ENCODE data around the gene LUZP2.
"Not testable (repeated sequence)": the region's sequence is repeated elsewhere in the genome, so short reads cannot be mapped to it uniquely, and the experiment has no call there.

Gene LUZP2

DNA sequence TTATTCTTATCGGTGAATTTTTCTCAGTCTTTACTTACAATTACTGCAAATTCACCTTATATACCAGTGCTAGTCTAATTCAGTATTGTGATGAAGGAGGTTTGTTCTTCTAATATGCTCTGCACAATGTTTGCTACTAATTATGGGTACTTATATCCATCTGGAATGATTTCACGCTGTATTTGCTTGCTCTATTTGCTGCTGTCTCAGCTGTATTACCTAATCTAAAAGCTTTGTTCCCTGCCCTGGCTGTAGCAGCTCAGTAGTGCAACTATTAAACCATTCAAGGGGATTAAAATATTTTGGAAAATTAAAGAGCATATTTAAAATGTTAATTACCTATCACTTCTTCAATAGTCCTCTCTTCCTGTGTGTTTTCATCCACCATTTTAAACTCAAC is 375.3 kb downstream of the LUZP2 start:
- H3K9ac ChIP-seq (ENCODE audit: low read depth, low read length) = no peak overlapping the region
- H3K36me3 ChIP-seq (ENCODE audit: insufficient read depth, low read length) = no peaks in the 10 kb centered on the region
- H3K4me1 ChIP-seq (ENCODE audit: insufficient read depth, low read length) = no peaks in the 10 kb centered on the region
- no peaks in the 10 kb centered on the region for H3K9me3 ChIP-seq (ENCODE audit: control insufficient read depth, insufficient read depth, low read length)

DNA sequence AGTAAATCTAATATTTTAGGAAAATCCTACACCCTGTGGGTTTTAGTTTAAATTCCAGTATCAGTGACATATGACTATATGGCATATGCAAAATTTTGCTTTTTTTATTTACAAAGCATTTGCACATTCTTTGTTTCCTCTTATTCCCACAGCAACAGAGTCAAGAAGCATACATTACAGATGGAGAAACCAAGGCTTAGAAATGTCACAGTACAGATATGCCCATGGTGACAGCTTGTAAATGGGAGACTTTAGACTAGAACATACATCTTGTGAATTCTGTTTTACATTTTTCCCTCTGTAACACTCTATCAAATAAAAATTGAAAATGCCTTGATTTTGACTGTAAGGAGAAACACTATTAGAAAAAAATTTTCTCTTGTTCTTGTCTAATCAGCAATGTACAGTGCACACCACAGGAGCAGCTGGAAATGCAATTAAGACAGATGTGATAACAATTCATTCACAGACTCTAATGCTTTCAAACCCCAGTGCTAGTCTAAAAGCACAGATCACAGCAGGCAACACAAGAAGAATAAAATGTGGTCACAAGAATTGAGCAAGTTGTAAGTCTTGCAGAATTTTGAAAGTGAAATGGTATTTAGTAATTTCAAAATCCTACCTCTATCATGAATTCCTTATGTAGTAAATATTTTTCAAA is 375.9 kb downstream of the LUZP2 start:
- H3K9ac ChIP-seq (ENCODE audit: low read depth, low read length) = no peak overlapping the region
- H3K36me3 ChIP-seq (ENCODE audit: insufficient read depth, low read length) = no peaks in the 10 kb centered on the region
- H3K9me3 ChIP-seq (ENCODE audit: control insufficient read depth, insufficient read depth, low read length) = no peaks in the 10 kb centered on the region
- no peaks in the 10 kb centered on the region for H3K4me1 ChIP-seq (ENCODE audit: insufficient read depth, low read length)

DNA sequence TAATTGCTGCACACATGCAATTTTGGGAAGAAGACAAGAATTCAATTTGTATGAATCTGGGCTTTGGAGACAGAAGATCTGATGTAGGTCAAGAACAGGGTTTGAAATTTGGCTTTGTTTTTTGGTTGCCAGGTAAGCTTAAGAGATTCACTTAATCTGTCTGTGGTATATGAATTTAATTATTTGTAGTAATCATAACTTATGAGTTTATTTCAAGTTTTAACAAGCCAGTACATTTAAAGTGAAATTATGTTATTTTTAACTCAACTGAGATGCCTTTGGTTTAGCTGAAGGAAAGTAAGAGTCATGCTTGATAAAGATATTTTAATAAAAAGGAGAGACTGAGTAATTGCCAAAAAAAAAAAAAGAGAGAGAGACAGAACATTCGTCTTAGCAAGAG is 384.1 kb downstream of the LUZP2 start:
- Histone ChIP-seq H3K9ac (ENCODE audit: low read depth, low read length) (no peak overlapping the region), H3K4me1 (ENCODE audit: insufficient read depth, low read length) (no peaks in the 10 kb centered on the region), H3K36me3 (ENCODE audit: insufficient read depth, low read length) (no peaks in the 10 kb centered on the region)

DNA sequence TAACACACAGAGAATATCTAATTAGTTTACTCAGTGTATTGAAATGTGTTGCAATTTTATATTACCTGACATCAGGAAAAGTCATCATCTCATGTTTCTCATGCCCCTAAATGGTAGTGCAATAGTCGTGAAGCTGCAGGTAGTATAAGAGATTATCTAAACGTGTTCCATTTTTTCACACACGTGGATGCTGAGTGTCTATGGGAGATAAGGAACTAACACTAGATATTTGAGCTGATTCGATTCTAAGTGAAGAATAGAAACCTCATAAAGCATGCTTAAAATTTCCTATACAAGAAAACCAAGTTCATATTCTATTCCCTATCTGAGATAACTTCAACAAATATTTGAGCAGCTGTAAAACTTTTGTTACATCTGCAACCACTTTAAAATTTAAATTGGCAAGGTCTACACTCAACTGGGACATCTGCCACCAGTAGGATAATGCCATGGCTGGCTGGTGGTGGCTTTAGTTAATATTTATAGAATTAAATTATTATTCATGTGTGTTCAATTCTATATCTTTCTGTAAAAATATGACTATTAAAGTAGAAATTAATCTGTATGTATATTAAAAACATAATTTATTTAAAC is 388.8 kb downstream of the LUZP2 start:
- Histone ChIP-seq H3K9ac (ENCODE audit: low read depth, low read length) (no peak overlapping the region), H3K4me1 (ENCODE audit: insufficient read depth, low read length) (no peaks in the 10 kb centered on the region), H3K9me3 (ENCODE audit: control insufficient read depth, insufficient read depth, low read length) (no peaks in the 10 kb centered on the region), H3K36me3 (ENCODE audit: insufficient read depth, low read length) (no peaks in the 10 kb centered on the region; the same call in 1 of the 2 replicates)

More for the DNA sequence above, 384.1 kb downstream of the LUZP2 start:
- no peaks in the 10 kb centered on the region for H3K9me3 ChIP-seq (ENCODE audit: control insufficient read depth, insufficient read depth, low read length)

DNA sequence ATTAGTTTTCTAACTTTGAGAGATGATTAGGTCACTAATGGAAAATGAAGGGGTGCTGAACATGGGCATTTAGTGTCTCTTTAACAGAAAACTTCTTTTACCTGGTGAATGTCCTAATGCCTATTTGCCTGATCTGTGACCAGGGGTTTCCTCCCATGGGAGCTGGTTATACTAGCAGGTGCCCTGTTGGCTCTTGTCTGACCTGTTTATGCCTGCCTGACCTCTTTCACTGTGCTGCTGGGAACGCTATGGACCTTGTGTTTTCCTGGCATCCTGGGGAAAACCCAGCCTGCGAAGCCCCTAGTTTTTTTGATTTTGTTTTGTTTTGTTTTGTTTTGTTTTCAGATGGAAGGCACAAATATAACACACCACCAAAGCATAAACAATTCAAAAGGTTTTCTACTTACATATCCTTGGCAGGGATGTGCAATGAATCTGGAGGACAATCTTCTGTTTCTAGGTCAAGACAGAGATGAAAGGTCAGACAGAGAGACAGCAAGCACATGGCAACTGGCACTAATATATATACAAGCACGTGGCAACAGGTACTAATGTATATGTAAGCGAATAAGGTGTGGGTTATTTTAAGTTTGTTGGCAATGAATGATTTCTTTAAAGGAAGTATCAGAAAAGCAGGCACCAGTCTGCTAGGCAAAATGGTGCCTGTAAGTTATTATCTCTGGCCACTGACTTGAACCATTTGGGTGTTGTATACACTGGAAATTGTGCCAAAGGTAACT is 390.2 kb downstream of the LUZP2 start:
- Histone ChIP-seq H3K4me1 (ENCODE audit: insufficient read depth, low read length) (no peaks in the 10 kb centered on the region), H3K36me3 (ENCODE audit: insufficient read depth, low read length) (no peaks in the 10 kb centered on the region; the same call in 1 of the 2 replicates), H3K9me3 (ENCODE audit: control insufficient read depth, insufficient read depth, low read length) (no peaks in the 10 kb centered on the region), H3K9ac (ENCODE audit: low read depth, low read length) (no peak overlapping the region)

DNA sequence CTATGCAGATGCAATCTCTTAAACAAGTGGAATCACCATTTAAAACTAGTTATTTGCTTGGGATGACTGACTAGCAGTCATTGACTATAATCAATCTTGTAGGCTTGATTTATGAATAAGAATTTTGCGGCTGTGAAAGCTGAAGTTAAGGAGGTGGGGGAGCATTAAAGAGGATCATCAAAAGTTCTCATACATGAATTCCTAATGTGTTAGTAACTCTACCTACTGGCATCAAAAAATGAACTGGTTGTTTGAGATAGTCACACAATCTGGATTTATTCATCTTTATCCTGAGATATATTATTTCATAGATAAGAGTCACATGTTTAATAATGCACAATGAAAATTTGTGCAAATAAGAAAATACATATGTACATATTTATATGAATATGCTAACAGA is 393.6 kb downstream of the LUZP2 start:
- Histone ChIP-seq H3K36me3 (ENCODE audit: insufficient read depth, low read length) (no peaks in the 10 kb centered on the region; the same call in 1 of the 2 replicates), H3K4me1 (ENCODE audit: insufficient read depth, low read length) (no peaks in the 10 kb centered on the region), H3K9me3 (ENCODE audit: control insufficient read depth, insufficient read depth, low read length) (no peaks in the 10 kb centered on the region), H3K9ac (ENCODE audit: low read depth, low read length) (no peak overlapping the region)

DNA sequence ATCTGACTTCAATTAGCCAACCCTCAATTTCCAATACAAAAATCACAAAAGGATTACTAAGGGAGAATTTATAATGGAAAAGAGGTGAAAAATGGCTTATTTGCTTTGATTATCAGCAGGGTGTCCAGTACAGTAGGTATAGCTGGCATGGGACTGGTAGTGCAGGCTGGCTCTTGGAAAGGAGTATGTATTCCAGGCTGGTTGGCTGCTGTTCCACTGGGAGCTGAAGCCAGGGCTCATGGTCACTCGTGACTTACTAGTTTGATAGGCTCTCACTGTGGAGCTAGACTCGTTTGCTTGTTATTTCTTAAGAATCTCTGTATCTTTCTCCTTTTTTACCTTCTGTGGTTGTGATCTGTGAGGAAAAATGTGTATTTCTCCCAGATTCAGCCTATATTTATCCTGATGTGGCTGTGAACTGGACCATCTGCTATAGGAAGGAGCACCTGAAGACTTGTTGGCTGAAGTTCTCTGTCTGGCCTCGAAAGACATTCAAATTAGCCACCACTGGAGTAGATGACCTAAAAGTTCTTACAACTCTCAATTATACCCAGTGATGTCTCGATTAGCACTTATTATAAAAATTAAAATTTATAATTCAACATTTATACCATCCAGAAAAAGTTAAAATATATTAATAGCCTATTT is 395.1 kb downstream of the LUZP2 start:
- not testable (repeated sequence) for H3K4me1 ChIP-seq (ENCODE audit: insufficient read depth, low read length); H3K9ac ChIP-seq (ENCODE audit: low read depth, low read length); H3K9me3 ChIP-seq (ENCODE audit: control insufficient read depth, insufficient read depth, low read length); H3K36me3 ChIP-seq (ENCODE audit: insufficient read depth, low read length)

DNA sequence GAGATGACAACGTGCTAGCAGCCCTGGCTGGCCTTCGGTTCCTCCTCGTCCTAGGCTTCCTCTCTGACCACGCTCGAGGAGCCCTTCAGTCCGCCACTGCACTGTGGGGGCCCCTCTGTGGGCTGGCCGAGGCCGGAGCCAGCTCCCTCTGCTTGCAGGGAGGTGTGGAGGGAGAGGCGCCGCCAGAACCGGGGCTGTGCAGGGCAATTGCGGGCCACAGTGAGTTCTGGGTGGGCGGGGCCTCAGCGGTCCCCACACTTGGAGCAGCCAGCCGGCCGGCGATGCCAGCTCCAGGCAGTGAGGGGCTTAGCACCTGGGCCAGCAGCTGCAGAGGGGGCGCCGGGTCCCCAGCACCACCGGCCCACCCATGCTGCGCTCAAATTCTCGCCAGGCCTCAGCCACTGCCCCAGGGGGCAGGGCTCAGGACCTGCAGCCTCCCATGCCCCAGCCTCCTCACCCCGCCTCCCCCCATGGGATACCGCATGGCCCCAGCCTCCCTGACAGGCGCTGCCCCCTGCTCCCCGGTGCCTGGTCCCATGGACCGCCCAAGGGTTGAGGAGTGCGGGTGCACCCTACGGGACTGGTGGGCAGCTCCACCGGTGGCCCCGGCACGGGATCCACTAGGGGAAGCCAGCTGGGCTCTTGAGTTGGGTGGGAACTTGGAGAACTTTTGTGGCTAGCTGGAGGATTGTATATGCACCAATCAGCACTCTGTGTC is 399.4 kb downstream of the LUZP2 start:
- Histone ChIP-seq H3K9ac (ENCODE audit: low read depth, low read length) (no peak overlapping the region), H3K36me3 (ENCODE audit: insufficient read depth, low read length) (no peaks in the 10 kb centered on the region), H3K9me3 (ENCODE audit: control insufficient read depth, insufficient read depth, low read length) (no peaks in the 10 kb centered on the region), H3K4me1 (ENCODE audit: insufficient read depth, low read length) (no peaks in the 10 kb centered on the region)

DNA sequence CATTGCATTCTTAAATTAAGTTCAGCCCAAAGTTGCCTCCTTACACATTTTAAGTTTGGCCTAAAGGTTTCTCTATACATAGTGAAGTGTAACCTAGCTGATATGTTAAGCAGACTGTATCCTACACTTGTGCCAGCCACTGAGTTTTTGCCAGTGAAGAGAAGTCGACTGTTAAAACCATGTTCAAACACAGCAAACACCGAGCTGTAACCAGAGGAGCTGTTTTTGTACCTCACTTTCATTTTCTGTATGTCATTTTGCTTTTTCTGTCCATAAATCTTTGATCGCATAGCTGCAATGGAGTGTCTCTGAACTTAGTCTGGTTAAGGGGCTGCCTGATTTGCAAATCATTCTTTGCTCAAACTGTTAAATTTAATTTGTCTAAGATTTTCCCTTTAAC is 403.7 kb downstream of the LUZP2 start:
- Histone ChIP-seq H3K36me3 (ENCODE audit: insufficient read depth, low read length) (no peaks in the 10 kb centered on the region), H3K9me3 (ENCODE audit: control insufficient read depth, insufficient read depth, low read length) (no peaks in the 10 kb centered on the region), H3K9ac (ENCODE audit: low read depth, low read length) (no peak overlapping the region), H3K4me1 (ENCODE audit: insufficient read depth, low read length) (no peaks in the 10 kb centered on the region)

DNA sequence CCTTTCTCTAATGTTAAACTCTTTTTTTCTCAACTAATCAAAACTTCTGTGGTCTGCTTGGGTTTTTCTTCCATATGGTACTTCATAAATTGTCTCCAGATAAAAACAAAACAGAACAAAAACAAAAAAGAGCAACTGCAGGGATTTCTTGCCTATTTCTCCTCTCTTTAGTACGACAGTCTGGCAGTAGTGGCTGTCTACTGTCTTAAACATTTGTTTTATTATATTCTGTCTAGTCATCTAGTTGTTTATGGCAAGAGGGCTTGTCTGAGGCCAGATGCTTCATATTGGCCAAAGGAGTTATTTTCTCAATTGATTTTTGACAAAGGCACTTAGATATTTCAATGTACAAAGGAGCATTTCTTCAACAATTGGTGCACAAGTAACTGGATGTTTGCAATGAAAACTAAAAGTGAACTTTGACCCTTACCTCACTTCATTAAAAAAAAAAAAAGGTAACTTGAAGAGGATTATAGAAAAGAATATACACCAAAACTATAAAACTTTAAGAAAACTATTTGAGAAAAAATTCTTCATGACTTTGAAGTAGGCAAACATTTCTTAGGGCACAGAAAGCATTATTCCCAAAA is 404.2 kb downstream of the LUZP2 start:
- H3K9me3 ChIP-seq (ENCODE audit: control insufficient read depth, insufficient read depth, low read length) = no peaks in the 10 kb centered on the region
- H3K4me1 ChIP-seq (ENCODE audit: insufficient read depth, low read length) = no peaks in the 10 kb centered on the region
- no peaks in the 10 kb centered on the region for H3K36me3 ChIP-seq (ENCODE audit: insufficient read depth, low read length)
- no peak overlapping the region for H3K9ac ChIP-seq (ENCODE audit: low read depth, low read length)

DNA sequence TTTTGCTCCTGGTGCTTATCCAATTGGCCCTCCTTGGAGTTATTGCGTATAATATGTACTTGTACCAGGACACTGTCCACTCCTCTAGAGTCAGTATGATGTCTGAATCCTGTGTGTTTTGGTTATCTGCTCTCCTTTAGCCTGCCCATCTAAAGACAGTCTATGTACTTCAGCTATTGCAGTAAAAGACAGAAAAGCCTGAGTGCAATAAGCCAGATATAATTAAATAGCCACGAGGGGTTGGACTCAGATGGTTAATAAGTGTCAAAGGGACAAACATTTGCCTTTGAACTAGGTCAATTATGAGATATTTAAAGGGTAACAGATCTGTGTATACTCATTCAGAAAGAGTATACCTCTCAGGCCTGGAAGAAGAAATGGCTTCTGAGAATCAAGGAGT is 406.7 kb downstream of the LUZP2 start:
- no peaks in the 10 kb centered on the region for H3K9me3 ChIP-seq (ENCODE audit: control insufficient read depth, insufficient read depth, low read length)
- H3K4me1 ChIP-seq (ENCODE audit: insufficient read depth, low read length) = no peaks in the 10 kb centered on the region
- no peaks in the 10 kb centered on the region for H3K36me3 ChIP-seq (ENCODE audit: insufficient read depth, low read length)
- H3K9ac ChIP-seq (ENCODE audit: low read depth, low read length) = no peak overlapping the region

DNA sequence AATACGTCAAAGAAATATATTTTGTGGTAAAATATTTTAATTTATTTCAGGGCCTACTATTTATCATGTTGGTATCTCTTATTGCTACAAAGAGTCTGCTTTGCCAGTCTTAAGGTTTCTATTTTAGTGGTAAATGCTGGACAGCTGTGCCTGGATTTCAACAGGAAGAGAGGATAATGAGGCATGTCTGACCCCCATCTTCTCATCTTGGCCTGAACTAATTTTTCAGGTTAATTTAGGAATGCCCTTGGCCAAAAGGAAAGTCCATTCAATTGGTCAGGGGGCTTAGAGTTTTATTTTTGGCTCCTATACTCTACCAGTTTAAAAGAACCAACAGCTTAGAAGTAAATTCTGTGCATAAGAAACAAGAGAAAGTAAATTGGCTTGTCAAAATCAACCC is 428.2 kb downstream of the LUZP2 start:
- H3K4me1 ChIP-seq (ENCODE audit: insufficient read depth, low read length) = no peaks in the 10 kb centered on the region

DNA sequence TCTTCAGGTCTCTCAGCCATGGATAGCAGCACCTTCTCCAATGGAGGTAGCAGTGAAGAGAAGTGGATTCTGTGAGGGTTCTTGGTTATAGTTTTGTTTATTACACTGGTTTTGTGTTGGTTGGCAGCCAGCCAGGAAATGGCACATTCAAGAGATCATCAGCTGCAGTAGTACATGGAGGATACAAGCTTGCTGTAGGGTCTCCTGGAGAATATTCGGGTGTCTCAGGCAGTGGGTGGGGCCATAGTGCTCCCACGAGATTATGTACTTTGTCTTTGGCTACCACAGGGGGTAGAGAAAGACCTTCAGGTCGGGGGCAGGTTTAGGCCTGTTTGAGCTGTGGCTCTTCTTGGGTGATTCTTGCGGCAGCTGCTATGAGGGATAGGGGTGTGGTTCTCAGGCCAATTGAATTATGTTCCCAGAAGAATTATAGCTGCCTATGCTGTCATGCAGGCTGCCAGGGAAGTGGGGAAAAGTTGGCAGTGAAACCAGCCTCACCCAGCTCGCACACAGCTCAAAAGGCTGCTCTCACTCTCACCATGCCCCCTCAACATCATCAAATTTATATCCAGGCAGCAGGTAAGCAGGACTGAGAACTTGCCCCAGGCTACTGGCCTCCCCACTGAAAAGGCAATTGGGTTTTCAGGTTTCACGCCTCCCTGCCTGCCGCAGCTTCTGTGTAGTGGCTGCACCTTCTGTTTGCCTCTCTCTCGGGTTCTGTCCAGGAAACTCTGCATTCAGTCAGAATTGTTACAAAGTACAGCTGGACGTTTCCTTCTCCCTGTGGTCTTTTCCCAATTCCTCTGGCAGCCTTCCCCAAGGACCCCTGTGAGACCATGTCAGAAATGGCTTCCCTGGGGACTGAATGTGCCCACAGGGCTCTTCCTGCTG is 435.5 kb downstream of the LUZP2 start:
- Histone ChIP-seq H3K4me1 (ENCODE audit: insufficient read depth, low read length) (0 out of 2 replicates have a peak, but pooled peaks cover 3% of the 10 kb centered on the region), H3K9ac (ENCODE audit: low read depth, low read length) (no peak overlapping the region), H3K36me3 (ENCODE audit: insufficient read depth, low read length) (no peaks in the 10 kb centered on the region), H3K9me3 (ENCODE audit: control insufficient read depth, insufficient read depth, low read length) (peaks cover 4% of the 10 kb centered on the region; the same call in 1 of the 2 replicates)

More for the DNA sequence above, 428.2 kb downstream of the LUZP2 start:
- Histone ChIP-seq H3K9ac (ENCODE audit: low read depth, low read length) (no peak overlapping the region), H3K9me3 (ENCODE audit: control insufficient read depth, insufficient read depth, low read length) (peaks cover 4% of the 10 kb centered on the region; the same call in 1 of the 2 replicates), H3K36me3 (ENCODE audit: insufficient read depth, low read length) (no peaks in the 10 kb centered on the region)
